Mesothelial cell of epicardium (in vitro differentiated cells): ENCODE data around the gene KCNH8. TPM values are rescaled to one million over a fixed set of nuclear protein-coding genes. Genes with fewer than 3 reads are reported as not detected.

Source experiments
- DNase-seq, 2 experiments: peaks; one replicate each; pipeline ENCODE4 v3.0.0; 2021; ENCODE audit warnings: low spot score in 2 of 2; ENCODE audit not compliant: unreplicated experiment in 2 of 2
- H3K27ac Mint-ChIP-seq: 2 replicates; pipeline ENCODE4 v1.8.0; 2021; ENCODE audit warnings: mixed read lengths
- H3K27me3 Mint-ChIP-seq: 2 replicates; pipeline ENCODE4 v1.8.0; 2021; ENCODE audit warnings: low read depth, mixed read lengths
- H3K36me3 Mint-ChIP-seq: 2 replicates; pipeline ENCODE4 v1.8.0; 2021; ENCODE audit warnings: mixed read lengths
- H3K4me1 Mint-ChIP-seq: 2 replicates; pipeline ENCODE4 v1.8.0; 2021; ENCODE audit warnings: mixed read lengths
- H3K4me3 Mint-ChIP-seq: 2 replicates; pipeline ENCODE4 v1.8.0; 2021; ENCODE audit warnings: mild to moderate bottlenecking, moderate library complexity, mixed read lengths
- H3K9me3 Mint-ChIP-seq: 2 replicates; pipeline ENCODE4 v1.8.0; 2021; ENCODE audit warnings: mixed read lengths
- CTCF ChIP-seq: fragments of 200-600 bp; sonication (generic); IDR thresholded peaks from one replicate; pipeline ENCODE4 v1.5.0; 2021; ENCODE audit warnings: antibody characterized with exemption; ENCODE audit not compliant: unreplicated experiment
- microRNA-seq: library from miRNA; unstranded; fragments of <30 nt; microRNA quantifications from one replicate; pipeline ENCODE4 v1.2.0, GENCODE V29; 2021; ENCODE audit warnings: inconsistent platforms, mixed read lengths
- total RNA-seq: library from RNA; stranded (reverse); gene quantifications from 3 replicates; pipeline ENCODE4 v1.2.1, GENCODE V29; 2021

Gene KCNH8
- total RNA-seq, 1 donor from 2014 or later = 1.6 TPM

- Mint-ChIP-seq H3K4me3 (no peak overlapping the region), H3K36me3 (no peaks in the 10 kb centered on the region), H3K27ac (no peak overlapping the region), H3K4me1 (no peaks in the 10 kb centered on the region), H3K9me3 (peaks cover 8% of the 10 kb centered on the region), H3K27me3 (no peaks in the 10 kb centered on the region)
- no peak for DNase-seq
- TF ChIP-seq CTCF = no peak
Observed at GRCh38 chr3:19576343-19576742, 428.0 kb downstream of the KCNH8 start.

Small RNA genes within 50 kb of the gene (microRNA-seq; reads per million reads assigned to microRNA genes)
- not detected for gene MIR4791
